Activated naive CD8-positive, alpha-beta T cell treated with anti-CD3 and anti-CD28 coated beads, Interleukin-2, amount 10 ng/mL, durations not matched to agents 7 days and 5 days (primary cell): Measurements from ENCODE around the gene CNNM4. TPM values are rescaled to one million over a fixed set of nuclear protein-coding genes. Genes with fewer than 3 reads are reported as not detected.

Experiments used
- ATAC-seq: fragments of 150-1000 bp; cut with Tn5 transposase; one replicate; pipeline ENCODE4 v1.10.0; 2021; ENCODE audit warnings: low read depth, moderate library complexity
- POLR2A ChIA-PET: fragments of 350-600 bp; sonication (Branson Sonifier 250); formaldehyde crosslinking; loops from one replicate; lab custom pipeline; 2021; ENCODE audit warnings: antibody characterized with exemption; lab: Charles Lee
- DNase-seq: peaks from one replicate; pipeline ENCODE4 v3.0.0; 2021
- H3K27ac Mint-ChIP-seq: one replicate; pipeline ENCODE4 v1.8.0; 2022; ENCODE audit warnings: mild to moderate bottlenecking, mixed read lengths
- H3K27me3 Mint-ChIP-seq: one replicate; pipeline ENCODE4 v1.8.0; 2022; ENCODE audit warnings: mild to moderate bottlenecking, moderate library complexity, mixed read lengths
- H3K36me3 Mint-ChIP-seq: one replicate; pipeline ENCODE4 v1.8.0; 2021; ENCODE audit warnings: mild to moderate bottlenecking, mixed read lengths
- H3K4me1 Mint-ChIP-seq: one replicate; pipeline ENCODE4 v1.8.0; 2021; ENCODE audit warnings: mixed read lengths
- H3K4me3 Mint-ChIP-seq: one replicate; pipeline ENCODE4 v1.8.0; 2022; ENCODE audit warnings: mild to moderate bottlenecking, moderate library complexity, mixed read lengths
- H3K9me3 Mint-ChIP-seq: one replicate; pipeline ENCODE4 v1.8.0; 2021; ENCODE audit warnings: mixed read lengths
- total RNA-seq, 2 experiments: library from RNA; stranded (reverse); gene quantifications; one replicate each; pipeline ENCODE4 v1.2.3, GENCODE V29; 2021

CNNM4 gene
- total RNA-seq, 2 experiments from 2014 or later: 6.9 to 7.9 TPM

DNA sequence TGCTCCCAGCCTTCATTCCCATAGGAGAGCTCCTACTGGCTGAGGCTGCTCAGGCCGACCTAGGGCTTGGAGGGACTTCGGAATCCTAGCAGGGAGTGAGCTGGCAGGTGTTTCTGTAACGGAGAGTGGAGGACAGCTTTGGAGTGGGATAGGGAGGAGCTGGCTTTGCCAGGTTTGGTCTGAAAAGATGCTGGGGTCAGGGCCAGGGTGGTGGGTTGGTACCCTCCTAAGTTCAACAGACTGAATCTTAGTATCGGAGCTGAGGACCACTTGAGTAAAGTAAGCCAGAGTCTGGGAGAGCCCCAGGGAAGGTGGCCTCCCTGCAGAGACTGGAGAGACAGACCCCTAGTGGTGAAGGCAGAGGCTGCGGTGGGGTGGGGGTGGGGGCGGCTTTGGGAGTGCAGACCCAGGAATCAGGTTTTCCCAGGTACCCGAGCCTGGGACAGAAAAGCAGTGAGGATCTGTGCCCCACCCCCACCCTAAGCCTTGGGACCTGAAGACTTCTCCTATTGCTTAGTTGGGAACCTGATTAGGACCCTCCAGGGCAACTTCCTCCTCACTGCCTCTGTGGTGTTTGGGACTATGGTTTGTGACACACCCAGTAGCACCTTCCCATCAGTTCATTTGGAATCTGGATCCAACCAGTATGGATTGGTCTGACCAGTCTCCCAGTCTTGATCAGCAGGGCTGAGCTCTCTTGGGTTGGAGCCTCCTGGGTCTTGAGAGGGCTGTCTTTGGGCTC, 3.0 kb downstream of the CNNM4 start:
- Mint-ChIP-seq H3K9me3 (no peaks in the 10 kb centered on the region), H3K27me3 (no peaks in the 10 kb centered on the region), H3K4me3 (peak overlapping the region; percentile 85), H3K36me3 (no peaks in the 10 kb centered on the region), H3K4me1 (peaks cover 42% of the 10 kb centered on the region), H3K27ac (peak overlapping the region; percentile 7)
- DNase-seq: peak; percentile 36
- POLR2A ChIA-PET: interaction anchor here (1.0 to 4.0 kb wide), 4 partner anchors 11 to 199 kb away, joined by 3 to 16 read pairs (median 4); no protein-coding TSS in a partner anchor
- ATAC-seq: no peak

DNA sequence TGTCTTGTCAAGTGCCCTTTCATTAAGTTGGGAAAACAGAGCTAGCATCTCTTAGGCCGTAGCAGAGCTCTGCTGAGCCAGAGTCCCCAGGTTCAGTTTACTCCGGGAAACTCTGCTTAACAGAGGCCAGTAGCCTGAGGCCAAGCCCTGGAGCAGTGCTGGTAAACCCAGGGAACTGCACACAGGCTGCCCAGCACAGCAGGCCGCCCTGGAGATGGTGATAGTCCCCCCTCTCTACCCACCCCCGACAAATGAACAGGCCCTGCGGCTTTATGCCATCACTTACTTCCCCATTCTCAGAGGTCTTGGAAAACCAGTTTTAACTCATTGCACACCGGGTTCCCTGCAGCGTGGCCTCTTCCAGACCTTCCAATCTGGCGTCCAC, 3.5 kb downstream of the CNNM4 start:
- H3K4me3 Mint-ChIP-seq: peak overlapping the region; percentile 85
- no peaks in the 10 kb centered on the region for H3K36me3 Mint-ChIP-seq
- H3K27ac Mint-ChIP-seq: no peak overlapping the region
- no peaks in the 10 kb centered on the region for H3K27me3 Mint-ChIP-seq
- no peak for DNase-seq
- H3K4me1 Mint-ChIP-seq: peaks cover 42% of the 10 kb centered on the region
- ATAC-seq: no peak
- POLR2A ChIA-PET: interaction anchor here (1.5 kb wide), 1 partner anchor 199 kb away, joined by 4 read pairs; no protein-coding TSS in a partner anchor
- no peaks in the 10 kb centered on the region for H3K9me3 Mint-ChIP-seq

DNA sequence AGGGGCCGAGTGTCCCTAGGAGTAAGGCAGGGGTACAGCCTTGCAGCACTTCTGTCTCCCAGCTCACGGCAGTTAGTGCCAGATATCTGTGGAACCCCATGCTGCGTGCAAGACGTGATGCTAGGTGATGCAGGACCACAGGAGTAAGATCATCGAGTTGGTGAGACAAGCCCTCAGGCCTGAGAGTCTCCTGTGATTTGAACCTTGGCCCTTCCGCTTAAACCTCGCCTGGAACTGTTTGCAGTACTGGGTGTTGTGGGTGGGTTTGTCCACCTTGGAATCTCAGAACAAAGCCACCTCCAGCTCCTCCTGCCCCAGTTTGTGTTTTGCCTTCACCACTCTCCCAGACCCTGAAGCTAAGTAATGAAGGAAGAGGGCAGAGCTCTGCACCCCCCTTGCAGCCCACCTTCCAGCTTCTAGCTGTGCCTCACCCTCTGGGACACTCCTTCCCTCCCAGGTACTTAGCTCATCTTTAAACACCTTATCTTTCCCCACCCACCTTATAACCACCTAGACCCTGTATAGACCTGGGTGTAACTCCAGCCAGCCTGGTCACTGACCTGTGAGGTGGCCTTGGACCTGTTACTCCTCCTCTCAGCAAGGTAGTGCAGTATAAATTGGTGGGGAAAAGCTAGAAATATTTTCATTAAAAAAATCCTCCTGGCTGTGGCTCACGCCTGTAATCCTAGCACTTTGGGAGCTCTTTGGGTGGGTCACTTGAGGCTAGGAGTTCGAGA, 6.6 kb downstream of the CNNM4 start:
- Mint-ChIP-seq H3K27ac (no peak overlapping the region), H3K9me3 (no peaks in the 10 kb centered on the region)
- POLR2A ChIA-PET: interaction anchor here (0.8 kb wide), 1 partner anchor 69 kb away, joined by 3 read pairs; no protein-coding TSS in a partner anchor

DNA sequence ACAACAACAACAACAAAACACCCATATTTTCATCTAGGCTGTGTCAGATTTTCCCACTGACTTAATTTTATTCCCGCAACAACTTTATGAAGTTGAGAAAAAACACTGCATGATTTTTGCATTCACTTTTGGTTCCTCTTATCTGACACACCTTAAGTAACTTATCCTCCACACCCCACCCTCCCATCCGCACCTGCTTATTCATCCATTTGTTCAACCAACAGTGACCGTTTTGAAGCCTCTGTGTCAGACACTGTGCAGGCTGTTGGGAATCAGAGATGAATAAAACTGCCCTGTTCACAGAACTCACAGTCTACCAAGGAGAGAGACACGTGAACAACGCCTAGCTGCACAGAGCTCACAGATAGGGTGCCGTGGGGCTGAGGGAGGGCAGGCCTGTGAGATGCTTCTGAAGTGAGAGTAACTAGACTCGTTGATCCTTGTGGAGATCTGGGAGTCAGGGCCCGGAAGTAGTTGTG, 7.4 kb downstream of the CNNM4 start:
- DNase-seq: no peak
- ATAC-seq: no peak
- Mint-ChIP-seq H3K4me1 (peaks cover 25% of the 10 kb centered on the region), H3K4me3 (no peak overlapping the region), H3K9me3 (no peaks in the 10 kb centered on the region), H3K36me3 (peaks cover 2% of the 10 kb centered on the region), H3K27ac (no peak overlapping the region), H3K27me3 (no peaks in the 10 kb centered on the region)
- POLR2A ChIA-PET: interaction anchor here (0.8 kb wide), 1 partner anchor 69 kb away, joined by 3 read pairs; no protein-coding TSS in a partner anchor

More for the DNA sequence above, 6.6 kb downstream of the CNNM4 start:
- H3K36me3 Mint-ChIP-seq: no peaks in the 10 kb centered on the region
- ATAC-seq: no peak
- H3K4me1 Mint-ChIP-seq: peaks cover 25% of the 10 kb centered on the region
- no peak overlapping the region for H3K4me3 Mint-ChIP-seq
- no peak for DNase-seq
- H3K27me3 Mint-ChIP-seq: no peaks in the 10 kb centered on the region

DNA sequence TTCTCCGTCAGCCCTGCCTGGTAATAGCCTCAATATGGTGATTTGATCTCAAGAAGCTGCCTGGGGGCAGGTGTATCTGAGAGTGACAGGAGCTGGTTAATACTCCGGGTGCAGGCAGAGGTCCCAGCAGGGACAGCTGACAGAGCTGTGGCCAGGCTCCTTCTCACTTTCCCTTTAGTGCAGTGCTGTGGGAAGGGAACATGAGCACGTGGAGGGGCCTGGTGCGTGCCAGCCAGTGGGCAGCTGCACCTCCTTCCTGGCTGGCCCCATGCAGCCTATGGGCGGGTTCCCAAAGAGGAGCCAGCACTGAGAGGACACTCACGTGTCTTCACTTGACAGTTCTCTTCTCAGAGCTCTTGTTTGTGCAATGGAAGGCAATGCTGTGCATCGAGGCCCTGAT, 9.1 kb downstream of the CNNM4 start:
- no peaks in the 10 kb centered on the region for H3K9me3 Mint-ChIP-seq
- no peaks in the 10 kb centered on the region for H3K27me3 Mint-ChIP-seq
- H3K4me3 Mint-ChIP-seq: no peak overlapping the region
- no peak for ATAC-seq
- no peak for DNase-seq
- H3K36me3 Mint-ChIP-seq: peaks cover 2% of the 10 kb centered on the region
- H3K4me1 Mint-ChIP-seq: peaks cover 17% of the 10 kb centered on the region
- H3K27ac Mint-ChIP-seq: no peak overlapping the region
- POLR2A ChIA-PET: no interaction called here

DNA sequence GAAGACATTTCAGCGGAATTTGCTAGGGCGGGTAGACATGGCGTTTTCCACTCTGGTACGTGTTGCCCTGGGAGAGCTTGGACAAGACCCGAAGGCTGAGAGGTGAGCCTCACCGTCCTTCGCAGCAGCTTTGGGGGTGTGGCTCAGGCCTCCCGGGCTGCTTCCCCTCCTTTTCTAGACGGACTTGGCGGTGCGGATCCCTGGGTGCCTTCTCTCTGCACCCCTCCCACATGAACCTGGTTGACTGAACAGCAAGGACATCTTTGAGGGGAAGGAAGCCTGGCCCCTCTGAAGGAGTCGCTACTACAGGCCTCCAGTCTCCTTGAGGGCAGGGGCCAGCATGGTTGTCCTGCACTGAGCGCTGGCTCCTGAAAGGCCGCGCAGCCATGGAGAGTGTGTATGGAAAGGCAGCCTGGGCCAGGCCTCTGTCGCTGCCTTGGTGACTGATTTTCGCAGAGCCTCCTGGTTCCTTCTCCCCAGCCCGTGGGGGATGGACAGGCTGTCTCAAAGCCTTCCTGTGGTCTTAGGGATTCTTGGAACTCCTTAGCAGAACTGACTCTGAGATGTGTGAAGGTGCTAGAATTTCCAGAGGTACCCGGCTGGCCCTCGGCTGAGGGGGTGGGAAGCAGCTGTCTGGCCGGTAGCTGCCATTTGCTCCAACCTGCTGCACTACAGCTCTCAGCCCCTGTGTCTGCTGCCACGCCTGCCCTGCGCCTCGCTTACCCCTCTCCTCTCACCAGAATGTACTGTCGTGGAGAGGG, 9.9 kb downstream of the CNNM4 start:
- POLR2A ChIA-PET: no interaction called here
- Mint-ChIP-seq H3K27me3 (no peaks in the 10 kb centered on the region), H3K9me3 (no peaks in the 10 kb centered on the region), H3K4me3 (no peak overlapping the region), H3K27ac (no peak overlapping the region), H3K4me1 (peaks cover 19% of the 10 kb centered on the region), H3K36me3 (peaks cover 2% of the 10 kb centered on the region)
- ATAC-seq: no peak
- DNase-seq: no peak

DNA sequence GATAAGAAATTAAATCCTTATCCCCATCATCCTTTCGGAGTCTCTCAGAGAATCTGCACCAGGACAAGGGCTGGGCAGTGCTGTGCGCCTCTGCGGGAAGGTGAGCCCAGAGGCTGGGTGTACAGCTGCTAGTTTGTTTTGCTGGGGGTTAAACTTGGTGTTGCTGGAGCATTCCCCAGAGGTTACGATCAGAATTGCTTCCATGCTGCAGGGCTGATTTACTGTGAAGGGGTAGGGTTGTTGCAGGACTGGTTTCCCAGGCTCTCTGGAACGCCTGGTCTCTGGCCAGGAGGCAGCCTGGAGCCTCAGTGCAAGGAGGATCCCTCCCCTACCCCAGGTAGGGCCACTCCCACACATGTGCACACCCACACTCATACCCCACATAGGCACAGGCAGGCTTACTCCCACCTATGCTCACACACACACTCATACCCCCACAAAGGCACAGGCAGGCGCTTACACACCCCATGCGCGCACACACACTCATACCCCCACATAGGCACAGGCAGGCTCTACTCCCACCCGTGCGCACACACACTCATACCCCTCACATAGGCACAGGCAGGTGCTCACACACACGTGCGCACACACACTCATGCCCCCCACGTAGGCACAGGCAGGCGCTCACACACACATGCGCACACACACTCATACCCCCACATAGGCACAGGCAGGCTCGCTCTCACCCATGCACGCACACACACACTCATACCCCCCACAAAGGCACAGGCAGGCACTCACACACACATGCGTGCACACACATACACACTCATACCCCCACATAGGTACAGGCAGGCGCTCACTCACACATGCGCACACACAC, 11.3 kb downstream of the CNNM4 start:
- H3K27me3 Mint-ChIP-seq: no peaks in the 10 kb centered on the region
- peaks cover 18% of the 10 kb centered on the region for H3K4me1 Mint-ChIP-seq
- POLR2A ChIA-PET: no interaction called here
- ATAC-seq (no peak), DNase-seq (no peak)
- peak overlapping the region; percentile 13 for H3K27ac Mint-ChIP-seq
- H3K9me3 Mint-ChIP-seq: no peaks in the 10 kb centered on the region
- H3K36me3 Mint-ChIP-seq: peaks cover 3% of the 10 kb centered on the region
- H3K4me3 Mint-ChIP-seq: no peak overlapping the region

DNA sequence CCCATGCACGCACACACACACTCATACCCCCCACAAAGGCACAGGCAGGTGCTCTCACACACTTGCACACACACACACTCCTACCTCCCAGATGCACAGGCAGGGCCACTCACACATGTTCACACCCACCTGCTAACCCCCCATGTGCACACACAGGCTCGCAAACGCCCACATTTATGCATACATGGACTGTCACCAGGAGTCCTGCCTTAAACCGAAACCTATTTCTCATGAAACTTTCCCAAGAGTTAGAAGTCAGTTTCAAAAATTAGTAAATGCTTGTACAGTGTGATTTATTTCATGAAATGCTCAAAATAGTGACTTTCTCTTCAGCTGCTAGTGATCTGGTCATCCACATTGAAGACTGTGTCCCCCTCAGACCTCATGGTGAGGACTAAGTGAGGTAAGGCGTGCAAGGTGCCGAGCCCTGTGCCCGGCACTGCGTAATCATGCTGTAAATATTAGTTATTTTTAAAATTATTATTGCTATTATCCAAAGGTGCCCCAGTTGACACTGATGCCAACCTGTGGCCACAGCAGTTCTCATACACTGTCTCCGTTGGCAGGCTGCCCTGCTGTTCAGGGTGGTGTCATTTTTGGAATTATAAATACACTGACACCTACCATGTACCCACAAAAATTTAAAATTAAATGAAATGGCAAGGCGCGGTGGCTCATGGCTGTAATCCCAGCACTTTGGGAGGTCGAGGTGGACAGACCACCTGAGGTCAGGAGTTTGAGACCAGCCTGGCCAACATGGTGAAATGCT, 12.4 kb downstream of the CNNM4 start:
- no peak for DNase-seq
- Mint-ChIP-seq H3K4me3 (peak overlapping the region; percentile 65), H3K4me1 (peaks cover 18% of the 10 kb centered on the region), H3K27ac (peak overlapping the region; percentile 73), H3K27me3 (no peaks in the 10 kb centered on the region), H3K36me3 (peaks cover 6% of the 10 kb centered on the region), H3K9me3 (no peaks in the 10 kb centered on the region)
- no peak for ATAC-seq
- POLR2A ChIA-PET: interaction anchor here (1.0 to 2.2 kb wide), 3 partner anchors 11 to 565 kb away, joined by 3 to 16 read pairs (median 5); partner anchors contain the start of genes CNNM3, CNNM4 and STARD7

DNA sequence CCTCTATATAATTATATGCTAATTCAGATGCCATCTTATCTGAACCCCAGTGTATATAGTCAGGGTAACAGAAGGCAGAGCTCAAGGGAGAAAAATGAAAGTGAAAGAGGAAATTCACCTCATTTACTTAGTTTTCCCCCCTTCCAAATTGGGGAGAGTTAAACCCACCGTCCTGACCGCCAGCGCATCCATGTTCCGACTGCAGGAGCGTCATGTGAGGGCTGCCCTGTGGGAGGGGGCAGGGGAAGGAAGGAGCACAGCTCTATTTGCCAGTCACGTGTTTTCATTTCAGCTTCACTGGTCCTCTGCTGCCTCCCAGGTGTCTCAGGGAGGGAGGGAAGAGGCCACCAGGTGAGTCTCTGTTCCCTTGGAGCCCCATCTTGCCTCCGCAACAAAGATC, 13.2 kb downstream of the CNNM4 start:
- peaks cover 6% of the 10 kb centered on the region for H3K36me3 Mint-ChIP-seq
- POLR2A ChIA-PET: interaction anchor here (0.7 to 2.2 kb wide), 6 partner anchors 12 to 566 kb away, joined by 3 to 16 read pairs (median 4); partner anchors contain the start of genes ANKRD39, ARID5A, CNNM3 and CNNM4
- peak; percentile 56 for DNase-seq
- H3K4me3 Mint-ChIP-seq: peak overlapping the region; percentile 84
- H3K9me3 Mint-ChIP-seq: no peaks in the 10 kb centered on the region
- peak; percentile 74 for ATAC-seq
- peak overlapping the region; percentile 92 for H3K27ac Mint-ChIP-seq
- H3K27me3 Mint-ChIP-seq: no peaks in the 10 kb centered on the region
- H3K4me1 Mint-ChIP-seq: peaks cover 18% of the 10 kb centered on the region

DNA sequence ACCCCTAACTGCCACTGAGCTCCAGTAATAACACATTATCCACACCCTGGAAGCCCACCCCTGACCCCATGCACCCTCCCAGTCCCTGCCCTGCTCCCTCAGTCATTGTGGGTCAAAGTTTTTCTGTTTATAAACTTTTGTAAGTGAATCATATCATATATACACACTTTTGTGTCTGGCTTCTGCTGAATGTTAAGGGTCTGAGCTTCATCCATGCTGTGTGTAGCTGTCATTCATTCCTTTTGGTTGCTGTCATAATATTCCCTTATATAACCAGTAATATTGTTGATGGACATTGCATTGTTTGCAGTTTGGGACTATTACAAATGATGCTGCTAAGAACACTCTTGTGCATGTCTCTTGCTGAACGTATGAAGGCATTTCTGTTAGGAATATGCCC, 14.5 kb downstream of the CNNM4 start:
- POLR2A ChIA-PET: interaction anchor here (2.1 to 2.2 kb wide), 2 partner anchors 13 to 41 kb away, joined by 5 to 16 read pairs; partner anchors contain the start of genes CNNM3 and CNNM4
- H3K27ac Mint-ChIP-seq: peak overlapping the region; percentile 42
- DNase-seq (no peak), ATAC-seq (no peak)
- peaks cover 18% of the 10 kb centered on the region for H3K4me1 Mint-ChIP-seq
- H3K36me3 Mint-ChIP-seq: peaks cover 6% of the 10 kb centered on the region
- H3K9me3 Mint-ChIP-seq: no peaks in the 10 kb centered on the region
- no peaks in the 10 kb centered on the region for H3K27me3 Mint-ChIP-seq
- H3K4me3 Mint-ChIP-seq: no peak overlapping the region

DNA sequence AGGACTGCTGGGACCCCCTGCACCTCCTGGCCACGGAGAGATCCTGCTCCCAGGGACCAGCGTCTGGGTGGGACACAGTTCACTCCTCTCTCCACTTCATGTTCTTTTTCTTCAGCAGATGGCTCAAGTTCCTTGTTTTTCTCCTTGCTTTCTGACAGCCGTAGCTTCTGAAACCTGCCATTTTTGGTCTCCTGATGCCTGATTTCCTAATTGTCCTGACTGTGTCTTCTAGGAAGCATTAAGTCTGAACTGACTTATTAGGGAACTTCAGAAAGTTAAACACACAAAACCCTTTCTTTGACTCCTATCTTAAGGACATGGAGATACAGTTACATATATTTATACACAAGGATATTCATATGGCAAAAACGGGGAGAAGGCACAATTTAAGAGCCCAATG, 22.7 kb downstream of the CNNM4 start:
- no peaks in the 10 kb centered on the region for H3K9me3 Mint-ChIP-seq
- H3K27ac Mint-ChIP-seq: no peak overlapping the region
- no peaks in the 10 kb centered on the region for H3K27me3 Mint-ChIP-seq
- POLR2A ChIA-PET: no interaction called here
- DNase-seq: no peak
- H3K4me1 Mint-ChIP-seq: no peaks in the 10 kb centered on the region
- no peak for ATAC-seq
- H3K36me3 Mint-ChIP-seq: no peaks in the 10 kb centered on the region
- no peak overlapping the region for H3K4me3 Mint-ChIP-seq

DNA sequence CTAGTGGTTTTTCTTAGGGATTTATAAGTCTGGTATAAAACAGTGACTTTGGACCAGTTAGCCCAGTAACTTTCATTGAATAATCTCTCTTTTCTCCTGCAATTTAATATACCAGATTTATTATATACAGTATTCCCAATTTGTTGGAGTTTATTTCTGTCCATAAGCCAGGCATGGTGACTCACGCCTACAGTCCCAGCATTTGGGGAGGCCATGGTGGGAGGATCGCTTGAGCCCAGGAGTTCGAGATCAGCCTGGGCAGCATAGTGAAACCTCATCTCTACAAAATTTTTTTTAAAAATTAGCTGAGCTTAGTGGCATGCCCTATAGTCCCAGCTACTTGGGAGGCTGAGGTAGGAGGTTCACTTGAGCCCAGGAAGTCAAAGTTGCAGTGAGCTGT, 26.7 kb downstream of the CNNM4 start:
- POLR2A ChIA-PET: no interaction called here
- no peak for ATAC-seq
- Mint-ChIP-seq H3K36me3 (no peaks in the 10 kb centered on the region), H3K9me3 (no peaks in the 10 kb centered on the region), H3K27ac (no peak overlapping the region), H3K4me1 (no peaks in the 10 kb centered on the region), H3K4me3 (no peak overlapping the region), H3K27me3 (no peaks in the 10 kb centered on the region)
- no peak for DNase-seq
